ENCODE measurements around the gene PCDHA10. TPM values are rescaled to one million over a fixed set of nuclear protein-coding genes. Genes with fewer than 3 reads are reported as not detected.

Gene PCDHA10
- total RNA-seq, 3 donors from 2014 or later = 0.27 to 0.47 (median 0.29) TPM

GRCh38 chr5:140881889-140882590 lies 26.3 kb downstream of the PCDHA10 start, which contains the start of gene PCDHA13:
Gene PCDHA13, plus strand, starts transcription at chr5:140882124. Its CDS starts 145 bp downstream, at chr5:140882269.
- H3K4me3 ChIP-seq = no peak within 1 kb of the TSS
- TF ChIP-seq CTCF (IDR thresholded peaks at IDR 0.05) = no peak
- DNase-seq (peak in 1 of 3 donors; percentile 22), ATAC-seq (no peak)
- intact Hi-C loops (cut with DNase I, micrococcal nuclease) = no loop called here
- no peaks in the 10 kb centered on the region for H3K36me3 ChIP-seq (ENCODE audit: low read depth)
- no peaks in the 10 kb centered on the region for H3K4me1 ChIP-seq (ENCODE audit: low read depth)
- peaks cover 67% of the 10 kb centered on the region for H3K9me3 ChIP-seq

- intact Hi-C loops (cut with DNase I, micrococcal nuclease) = no loop called here
- Histone ChIP-seq H3K4me1 (ENCODE audit: low read depth) (no peaks in the 10 kb centered on the region), H3K36me3 (ENCODE audit: low read depth) (no peaks in the 10 kb centered on the region), H3K4me3 (no peak overlapping the region), H3K9me3 (peaks cover 62% of the 10 kb centered on the region)
- TF ChIP-seq CTCF (IDR thresholded peaks at IDR 0.05) = no peak
- DNase-seq (no peak), ATAC-seq (no peak)
Measured at GRCh38 chr5:140882591-140882899, 26.8 kb downstream of the PCDHA10 start.

DNA sequence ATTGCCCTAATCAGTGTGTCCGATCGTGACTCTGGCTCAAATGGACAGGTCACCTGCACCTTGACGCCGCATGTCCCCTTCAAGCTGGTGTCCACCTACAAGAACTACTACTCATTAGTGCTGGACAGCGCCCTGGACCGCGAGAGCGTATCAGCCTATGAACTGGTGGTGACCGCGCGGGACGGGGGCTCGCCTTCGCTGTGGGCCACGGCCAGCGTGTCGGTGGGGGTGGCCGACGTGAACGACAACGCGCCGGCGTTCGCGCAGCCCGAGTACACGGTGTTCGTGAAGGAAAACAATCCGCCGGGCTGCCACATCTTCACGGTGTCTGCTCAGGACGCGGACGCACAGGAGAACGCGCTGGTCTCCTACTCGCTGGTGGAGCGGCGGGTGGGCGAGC lies 27.7 kb downstream of the PCDHA10 start:
- no peak for TF ChIP-seq CTCF (IDR thresholded peaks at IDR 0.05)
- H3K36me3 ChIP-seq (ENCODE audit: low read depth) = no peaks in the 10 kb centered on the region
- H3K9me3 ChIP-seq = peaks cover 57% of the 10 kb centered on the region
- intact Hi-C loops (cut with DNase I, micrococcal nuclease) = no loop called here
- DNase-seq (no peak), ATAC-seq (no peak)
- H3K4me1 ChIP-seq (ENCODE audit: low read depth) = no peaks in the 10 kb centered on the region
- H3K4me3 ChIP-seq = no peak overlapping the region

DNA sequence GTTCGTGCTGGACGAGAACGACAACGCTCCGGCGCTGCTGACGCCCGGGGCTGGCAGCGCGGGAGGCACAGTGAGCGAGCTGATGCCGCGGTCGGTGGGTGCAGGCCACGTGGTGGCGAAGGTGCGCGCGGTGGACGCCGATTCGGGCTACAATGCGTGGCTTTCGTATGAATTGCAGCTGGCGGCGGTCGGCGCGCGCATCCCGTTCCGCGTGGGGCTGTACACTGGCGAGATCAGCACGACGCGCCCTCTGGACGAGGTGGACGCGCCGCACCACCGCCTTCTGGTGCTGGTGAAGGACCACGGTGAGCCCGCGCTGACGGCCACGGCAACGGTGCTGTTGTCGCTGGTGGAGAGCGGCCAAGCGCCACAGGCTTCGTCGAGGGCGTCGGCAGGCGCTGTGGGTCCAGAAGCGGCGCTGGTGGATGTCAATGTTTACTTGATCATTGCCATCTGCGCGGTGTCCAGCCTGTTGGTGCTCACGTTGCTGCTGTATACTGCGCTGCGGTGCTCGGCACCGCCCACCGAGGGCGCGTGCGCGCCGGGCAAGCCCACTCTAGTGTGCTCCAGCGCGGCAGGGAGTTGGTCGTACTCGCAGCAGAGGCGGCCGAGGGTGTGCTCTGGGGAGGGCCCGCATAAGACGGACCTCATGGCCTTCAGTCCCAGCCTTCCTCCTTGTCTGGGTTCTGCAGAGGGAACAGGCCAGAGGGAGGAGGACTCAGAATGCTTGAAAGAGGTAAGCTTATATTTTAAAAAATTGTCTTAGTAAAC lies 28.4 kb downstream of the PCDHA10 start:
- DNase-seq (no peak), ATAC-seq (no peak)
- intact Hi-C loops (cut with DNase I, micrococcal nuclease) = no loop called here
- TF ChIP-seq CTCF (IDR thresholded peaks at IDR 0.05) = no peak
- Histone ChIP-seq H3K4me1 (ENCODE audit: low read depth) (no peaks in the 10 kb centered on the region), H3K9me3 (peaks cover 51% of the 10 kb centered on the region), H3K36me3 (ENCODE audit: low read depth) (no peaks in the 10 kb centered on the region), H3K4me3 (no peak overlapping the region)

- Histone ChIP-seq H3K9me3 (peaks cover 5% of the 10 kb centered on the region), H3K36me3 (ENCODE audit: low read depth) (no peaks in the 10 kb centered on the region), H3K4me1 (ENCODE audit: low read depth) (no peaks in the 10 kb centered on the region), H3K4me3 (no peak overlapping the region)
- intact Hi-C loops (cut with DNase I, micrococcal nuclease) = no loop called here
- TF ChIP-seq CTCF (IDR thresholded peaks at IDR 0.05) = no peak
- no peak for ATAC-seq
- DNase-seq = no peak
Measured at GRCh38 chr5:140916325-140916724, 60.6 kb downstream of the PCDHA10 start.

Other genes with a start within 250 kb of the PCDHA10 start
- gene CD14, start 222.7 kb upstream of the PCDHA10 start, total RNA-seq = 10 to 100 TPM; 35.8 to 92.8 (median 90.9) TPM
- 10 to 100 TPM; 13.6 to 21.7 (median 16.8) TPM for gene TMCO6, start 216.4 kb upstream of the PCDHA10 start, total RNA-seq
- 10 to 100 TPM; 63.5 to 93.1 (median 83.0) TPM for gene NDUFA2, start 208.3 kb upstream of the PCDHA10 start, total RNA-seq
- gene IK, start 208.1 kb upstream of the PCDHA10 start, total RNA-seq = 10 to 100 TPM; 79.8 to 98.1 (median 79.9) TPM
- gene WDR55, start 191.0 kb upstream of the PCDHA10 start, total RNA-seq = 10 to 100 TPM; 32.3 to 42.3 (median 42.2) TPM
- 1 to 10 TPM in 2 of 3 donors, under 1 TPM in 1; 0.95 to 1.6 (median 1.1) TPM for gene DND1, start 182.3 kb upstream of the PCDHA10 start, total RNA-seq
- gene HARS1, start 164.5 kb upstream of the PCDHA10 start, total RNA-seq = 10 to 100 TPM; 44.5 to 58.3 (median 56.4) TPM
- 10 to 100 TPM; 28.9 to 43.3 (median 39.6) TPM for gene HARS2, start 164.4 kb upstream of the PCDHA10 start, total RNA-seq
- 10 to 100 TPM; 43.8 to 59.7 (median 45.9) TPM for gene ZMAT2, start 155.4 kb upstream of the PCDHA10 start, total RNA-seq
- gene PCDHA1, start 69.8 kb upstream of the PCDHA10 start, total RNA-seq = under 1 TPM in 1 of 3 donors, not detected in 2; 0.32 TPM
- under 1 TPM in 1 of 3 donors, not detected in 2; 0.32 TPM for gene PCDHA2, start 61.0 kb upstream of the PCDHA10 start, total RNA-seq
- gene PCDHA3, start 54.8 kb upstream of the PCDHA10 start, total RNA-seq = 1 to 10 TPM in 1 of 3 donors, under 1 TPM in 1, not detected in 1; 0.06 to 1.3 TPM
- under 1 TPM; 0.24 to 0.93 (median 0.85) TPM for gene PCDHA4, start 48.8 kb upstream of the PCDHA10 start, total RNA-seq
- under 1 TPM; 0.10 to 0.35 (median 0.26) TPM for gene PCDHA5, start 34.3 kb upstream of the PCDHA10 start, total RNA-seq
- under 1 TPM; 0.29 to 0.47 (median 0.35) TPM for gene PCDHA6, start 27.9 kb upstream of the PCDHA10 start, total RNA-seq
- gene PCDHA7, start 21.6 kb upstream of the PCDHA10 start, total RNA-seq = under 1 TPM in 2 of 3 donors, not detected in 1; 0.35 to 0.41 TPM
- under 1 TPM in 2 of 3 donors, not detected in 1; 0.14 to 0.19 TPM for gene PCDHA8, start 14.7 kb upstream of the PCDHA10 start, total RNA-seq
- under 1 TPM in 2 of 3 donors, not detected in 1; 0.16 to 0.17 TPM for gene PCDHA9, start 7.5 kb upstream of the PCDHA10 start, total RNA-seq
- gene PCDHA11, start 13.1 kb downstream of the PCDHA10 start, total RNA-seq = under 1 TPM in 2 of 3 donors, not detected in 1; 0.19 to 0.58 TPM
- under 1 TPM in 2 of 3 donors, not detected in 1; 0.14 to 0.41 TPM for gene PCDHA12, start 19.4 kb downstream of the PCDHA10 start, total RNA-seq
- under 1 TPM in 2 of 3 donors, not detected in 1; 0.23 to 0.32 TPM for gene PCDHA13, start 26.2 kb downstream of the PCDHA10 start, total RNA-seq
- gene PCDHAC1, start 70.4 kb downstream of the PCDHA10 start, total RNA-seq = under 1 TPM; 0.14 to 0.95 (median 0.24) TPM
- gene PCDHAC2, start 110.6 kb downstream of the PCDHA10 start, total RNA-seq = 1 to 10 TPM in 1 of 3 donors, under 1 TPM in 2; 0.31 to 1.3 (median 0.61) TPM
- under 1 TPM in 1 of 3 donors, not detected in 2; 0.25 TPM for gene PCDHB1, start 195.5 kb downstream of the PCDHA10 start, total RNA-seq
- gene PCDHB2, start 238.7 kb downstream of the PCDHA10 start, total RNA-seq = 1 to 10 TPM in 2 of 3 donors, under 1 TPM in 1; 0.82 to 5.5 (median 1.1) TPM
- gene PCDHB3, start 244.6 kb downstream of the PCDHA10 start, total RNA-seq = 1 to 10 TPM in 1 of 3 donors, under 1 TPM in 2; 0.58 to 1.9 (median 0.90) TPM